WERI-Rb-1 (cell line): ENCODE measurements around the gene NFKBIB.

Experiments used
- DNase-seq: peaks from one replicate; pipeline ENCODE4 v3.0.0-alpha.2; 2020
- H3K27ac ChIP-seq: fragments of 250-450 bp; sonication (Bioruptor Pico); 2 replicates; pipeline ENCODE4 v1.5.1; 2020; ENCODE audit warnings: mild to moderate bottlenecking, moderate library complexity
- H3K27me3 ChIP-seq: fragments of 250-450 bp; sonication (Bioruptor Pico); 2 replicates; pipeline ENCODE4 v1.5.1; 2021; ENCODE audit warnings: mild to moderate bottlenecking, low read depth, moderate library complexity; ENCODE audit not compliant: insufficient read depth, severe bottlenecking
- H3K36me3 ChIP-seq: fragments of 250-450 bp; sonication (Bioruptor Pico); 2 replicates; pipeline ENCODE4 v1.5.1; 2020; ENCODE audit warnings: mild to moderate bottlenecking, moderate library complexity
- H3K4me3 ChIP-seq: 2 replicates; pipeline ENCODE4 v1.5.1; 2011; ENCODE audit warnings: low read depth, mild to moderate bottlenecking, control low read depth, low read length
- H3K9me3 ChIP-seq: fragments of 250-450 bp; sonication (Bioruptor Pico); 2 replicates; pipeline ENCODE4 v1.5.1; 2021; ENCODE audit warnings: mild to moderate bottlenecking, moderate library complexity; ENCODE audit not compliant: severe bottlenecking
- CTCF ChIP-seq: IDR thresholded peaks from 2 replicates; pipeline ENCODE4 v1.5.1; 2011; ENCODE audit warnings: low read depth, mild to moderate bottlenecking, control low read depth, inconsistent platforms, low read length

Gene NFKBIB

DNA sequence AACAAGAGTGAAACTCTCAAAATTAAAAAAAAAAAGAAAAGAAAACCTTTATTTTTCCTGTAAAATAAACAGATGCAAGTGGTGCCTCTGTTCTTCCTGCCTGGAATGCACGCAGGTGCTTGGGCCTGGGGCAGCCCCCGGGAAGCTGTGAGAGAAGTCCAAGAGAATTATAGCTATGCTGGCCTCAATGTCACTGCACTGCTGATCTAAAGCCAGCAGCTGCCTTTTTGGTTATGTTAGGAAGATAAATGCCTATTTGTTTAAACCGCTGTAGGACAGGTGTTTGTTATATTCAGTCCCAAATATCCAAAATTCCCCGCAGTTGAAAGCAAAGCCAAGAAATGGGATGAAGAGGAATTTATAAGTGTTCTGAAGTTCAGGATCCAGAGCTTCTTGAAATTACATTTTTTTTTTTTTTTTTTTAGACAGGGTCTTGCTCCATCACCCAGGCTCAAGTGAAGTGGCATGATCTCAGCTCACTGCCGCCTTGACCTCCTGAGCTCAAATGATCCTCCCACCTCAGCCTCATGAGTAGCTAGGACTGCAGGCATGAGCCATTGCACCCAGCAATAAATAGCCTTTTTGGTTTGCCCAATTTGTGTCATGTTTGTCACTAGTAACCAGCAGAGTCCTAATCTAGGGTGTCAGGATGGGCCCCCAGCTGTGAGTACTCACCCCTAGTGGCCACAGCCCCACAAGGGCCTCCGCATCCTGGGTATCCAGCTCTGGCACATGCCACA, 23.9 kb upstream of the NFKBIB start:
- 0 out of 2 replicates have a peak, but pooled peaks have one; percentile 5 for TF ChIP-seq CTCF
- no peaks in the 10 kb centered on the region for H3K36me3 ChIP-seq
- no peaks in the 10 kb centered on the region for H3K27me3 ChIP-seq
- H3K9me3 ChIP-seq: no peaks in the 10 kb centered on the region
- DNase-seq: no peak
- no peak overlapping the region for H3K4me3 ChIP-seq
- no peak overlapping the region for H3K27ac ChIP-seq

- DNase-seq: peak; percentile 55
- Histone ChIP-seq H3K36me3 (no peaks in the 10 kb centered on the region), H3K4me3 (no peak within 1 kb of the TSS), H3K9me3 (no peaks in the 10 kb centered on the region), H3K27ac (peak within 1 kb of the TSS; percentile 78), H3K27me3 (no peaks in the 10 kb centered on the region)
- TF ChIP-seq CTCF: no peak
These were observed 21.8 kb upstream of the NFKBIB start, which contains the start of gene RINL for GRCh38 chr19:38877781-38878574. Gene RINL (minus strand): TSS chr19:38878275. CDS start chr19:38876742, 1,533 bp downstream.

GRCh38 chr19:38878575-38879399, 21.0 kb upstream of the NFKBIB start:
- no peak for DNase-seq
- Histone ChIP-seq H3K9me3 (no peaks in the 10 kb centered on the region), H3K4me3 (no peak overlapping the region), H3K27ac (peak overlapping the region; percentile 78), H3K27me3 (no peaks in the 10 kb centered on the region), H3K36me3 (no peaks in the 10 kb centered on the region)
- 0 out of 2 replicates have a peak, but pooled peaks have one; percentile 10 for TF ChIP-seq CTCF

DNA sequence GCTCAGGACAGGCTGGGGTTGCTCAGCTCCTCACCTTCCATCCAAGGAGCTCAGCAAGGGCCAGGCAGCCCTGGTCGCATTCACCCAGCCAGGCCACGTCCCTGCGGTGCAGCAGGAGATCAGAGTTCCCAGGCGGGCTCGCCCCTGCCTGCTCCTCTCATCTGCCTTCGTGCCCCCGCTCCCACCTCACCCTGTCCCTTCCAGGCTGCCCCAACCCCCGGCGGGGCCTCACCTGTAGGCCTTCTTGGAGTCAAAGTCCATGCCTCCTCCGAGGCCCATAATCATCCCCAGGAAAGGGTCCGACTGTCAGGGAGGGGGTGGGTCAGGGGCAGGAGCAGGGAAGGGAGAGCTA, 20.4 kb upstream of the NFKBIB start:
- H3K27ac ChIP-seq: no peak overlapping the region
- TF ChIP-seq CTCF: no peak
- no peak overlapping the region for H3K4me3 ChIP-seq
- H3K27me3 ChIP-seq: no peaks in the 10 kb centered on the region
- DNase-seq: no peak
- no peaks in the 10 kb centered on the region for H3K9me3 ChIP-seq
- H3K36me3 ChIP-seq: no peaks in the 10 kb centered on the region

- Histone ChIP-seq H3K36me3 (no peaks in the 10 kb centered on the region), H3K4me3 (no peak overlapping the region), H3K27me3 (no peaks in the 10 kb centered on the region), H3K27ac (no peak overlapping the region), H3K9me3 (no peaks in the 10 kb centered on the region)
- no peak for DNase-seq
- no peak for TF ChIP-seq CTCF
These were observed 19.5 kb upstream of the NFKBIB start for GRCh38 chr19:38880076-38880881.
